Right renal cortex interstitium (tissue), 3 donors: ENCODE measurements around the gene LTK. TPM values are rescaled to one million over a fixed set of nuclear protein-coding genes. Genes with fewer than 3 reads are reported as not detected.

ENCODE experiments used
- DNase-seq, 3 donors: peaks; one replicate each; pipeline ENCODE4 v3.0.0-alpha.2; 2013; ENCODE audit warnings: low read depth in 3 of 3, low spot score in 2 of 3
- polyA plus RNA-seq, 3 donors: library from polyadenylated mRNA; unstranded; fragments of 120-200 nt; gene quantifications; one replicate each; pipeline ENCODE4 v1.2.1, GENCODE V29; 2013; ENCODE audit not compliant: insufficient read length in 3 of 3

The LTK gene
- polyA plus RNA-seq, 3 donors, result 1.4 to 1.6 (median 1.5) TPM

GRCh38 chr15:41535544-41535943 lies 21.9 kb upstream of the LTK start:
- no peak for DNase-seq

GRCh38 chr15:41530363-41530956 lies 16.8 kb upstream of the LTK start:
- no peak for DNase-seq

- DNase-seq, result no peak
These were observed 9.5 kb upstream of the LTK start for GRCh38 chr15:41523097-41523496.

- no peak for DNase-seq
These were observed 8.0 kb upstream of the LTK start for GRCh38 chr15:41521614-41522013.

- DNase-seq, result no peak
These were observed 7.0 kb upstream of the LTK start for GRCh38 chr15:41520636-41521035.

GRCh38 chr15:41517895-41518449 lies 4.3 kb upstream of the LTK start:
- DNase-seq, result no peak

- DNase-seq, result no peak
These were observed 604 bp downstream of the LTK start for GRCh38 chr15:41512940-41513505.

- DNase-seq, result no peak
These were observed 1.1 kb downstream of the LTK start for GRCh38 chr15:41512512-41512939.

- no peak for DNase-seq
These were observed 1.7 kb downstream of the LTK start for GRCh38 chr15:41511899-41512369.

GRCh38 chr15:41511331-41511898 lies 2.2 kb downstream of the LTK start:
- no peak for DNase-seq

- no peak for DNase-seq
These were observed 2.9 kb downstream of the LTK start for GRCh38 chr15:41510728-41511127.

- DNase-seq, result no peak
These were observed 5.8 kb downstream of the LTK start for GRCh38 chr15:41507820-41508290.

- no peak for DNase-seq
These were observed 6.8 kb downstream of the LTK start for GRCh38 chr15:41506796-41507341.

GRCh38 chr15:41505776-41506175 lies 7.9 kb downstream of the LTK start:
- DNase-seq, result no peak

GRCh38 chr15:41504751-41505492 lies 8.7 kb downstream of the LTK start:
- no peak for DNase-seq

GRCh38 chr15:41503669-41504010 lies 10.0 kb downstream of the LTK start:
- DNase-seq, result no peak

GRCh38 chr15:41502795-41503668 lies 10.6 kb downstream of the LTK start:
- no peak for DNase-seq

GRCh38 chr15:41501931-41502794 lies 11.5 kb downstream of the LTK start:
- DNase-seq, result no peak
